ENCODE results near the gene NEMP1.
"Not testable (repeated sequence)": the region's sequence is repeated elsewhere in the genome, so short reads cannot be mapped to it uniquely, and the experiment has no call there.

NEMP1 gene

GRCh38 chr12:57027011-57027804, 51.4 kb downstream of the NEMP1 start:
- ATAC-seq: no peak
- no peak for TF ChIP-seq ZFP30 (CRISPR knock-in tag; IDR thresholded peaks at IDR 0.05)
- TF ChIP-seq CREB5 (CRISPR knock-in tag; IDR thresholded peaks at IDR 0.05; ENCODE audit: low read depth): no peak
- no peak for TF ChIP-seq OSR1 (CRISPR knock-in tag; IDR thresholded peaks at IDR 0.05)
- TF ChIP-seq CSDC2 (CRISPR knock-in tag; IDR thresholded peaks at IDR 0.05): no peak
- no peak for TF ChIP-seq ZFP3 (CRISPR knock-in tag; IDR thresholded peaks at IDR 0.05)
- no peak for TF ChIP-seq PATZ1 (CRISPR knock-in tag; IDR thresholded peaks at IDR 0.05; ENCODE audit: borderline replicate concordance)
- TF ChIP-seq TCF4 (CRISPR knock-in tag; IDR thresholded peaks at IDR 0.05; ENCODE audit: borderline replicate concordance): no peak
- TF ChIP-seq ZNF8 (CRISPR knock-in tag; IDR thresholded peaks at IDR 0.05): no peak

GRCh38 chr12:57025196-57025595, 53.4 kb downstream of the NEMP1 start:
- ATAC-seq: no peak
- TF ChIP-seq ZNF8 (CRISPR knock-in tag; IDR thresholded peaks at IDR 0.05) (no peak), PATZ1 (CRISPR knock-in tag; IDR thresholded peaks at IDR 0.05; ENCODE audit: borderline replicate concordance) (no peak), ZNF565 (CRISPR knock-in tag; conservative IDR thresholded peaks at IDR 0.05; ENCODE audit: low read depth) (no peak)

GRCh38 chr12:57022324-57022723, 56.3 kb downstream of the NEMP1 start:
- ATAC-seq: not testable (repeated sequence)

- TF ChIP-seq RARB (CRISPR knock-in tag; IDR thresholded peaks at IDR 0.05) (no peak), CSDC2 (CRISPR knock-in tag; IDR thresholded peaks at IDR 0.05) (no peak), BACH2 (CRISPR knock-in tag; IDR thresholded peaks at IDR 0.05; ENCODE audit: borderline replicate concordance) (no peak), OSR1 (CRISPR knock-in tag; IDR thresholded peaks at IDR 0.05) (no peak)
- no peak for ATAC-seq
Measured at GRCh38 chr12:57019983-57020719, 58.4 kb downstream of the NEMP1 start.

GRCh38 chr12:57018906-57019305, 59.7 kb downstream of the NEMP1 start:
- ATAC-seq: no peak
- TF ChIP-seq TSHZ2 (CRISPR knock-in tag; IDR thresholded peaks at IDR 0.05): no peak
- no peak for TF ChIP-seq ARNTL (CRISPR knock-in tag; IDR thresholded peaks at IDR 0.05; ENCODE audit: borderline replicate concordance, low read depth)
- TF ChIP-seq BACH2 (CRISPR knock-in tag; IDR thresholded peaks at IDR 0.05; ENCODE audit: borderline replicate concordance): no peak
- no peak for TF ChIP-seq POU6F1 (CRISPR knock-in tag; IDR thresholded peaks at IDR 0.05; ENCODE audit: borderline replicate concordance, low read depth)
- TF ChIP-seq PPARA (CRISPR knock-in tag; IDR thresholded peaks at IDR 0.05; ENCODE audit: borderline replicate concordance): no peak
- no peak for TF ChIP-seq CREB5 (CRISPR knock-in tag; IDR thresholded peaks at IDR 0.05; ENCODE audit: low read depth)
- TF ChIP-seq ZFP30 (CRISPR knock-in tag; IDR thresholded peaks at IDR 0.05): no peak
- TF ChIP-seq CSDC2 (CRISPR knock-in tag; IDR thresholded peaks at IDR 0.05): no peak
- no peak for TF ChIP-seq RARB (CRISPR knock-in tag; IDR thresholded peaks at IDR 0.05)
- no peak for TF ChIP-seq PATZ1 (CRISPR knock-in tag; IDR thresholded peaks at IDR 0.05; ENCODE audit: borderline replicate concordance)
- no peak for TF ChIP-seq TOX (CRISPR knock-in tag; IDR thresholded peaks at IDR 0.05; ENCODE audit: borderline replicate concordance)
- TF ChIP-seq ZFP3 (CRISPR knock-in tag; IDR thresholded peaks at IDR 0.05): no peak
- no peak for TF ChIP-seq ZNF8 (CRISPR knock-in tag; IDR thresholded peaks at IDR 0.05)
- TF ChIP-seq ZNF70 (CRISPR knock-in tag; IDR thresholded peaks at IDR 0.05): no peak

Data from SK-N-SH treated with all-trans-retinoic acid at 6 μM for 48 hours (cell line).